Choroid plexus epithelial cell (primary cell): ENCODE results near the gene C1orf159.
"Not testable (repeated sequence)": the region's sequence is repeated elsewhere in the genome, so short reads cannot be mapped to it uniquely, and the experiment has no call there.

Experiments used
- DNase-seq: peaks from one replicate; pipeline ENCODE4 v3.0.0-alpha.2; 2010; ENCODE audit warnings: low read depth
- H3K4me3 ChIP-seq: 2 replicates; pipeline ENCODE4 v1.5.1; 2011; ENCODE audit warnings: low read depth, mild to moderate bottlenecking, control low read depth, low read length, moderate library complexity
- CTCF ChIP-seq: conservative IDR thresholded peaks from 2 replicates; pipeline ENCODE4 v1.5.1; 2011; ENCODE audit warnings: low read depth, mild to moderate bottlenecking, control low read depth, inconsistent platforms, low read length, moderate library complexity

C1orf159 gene

GRCh38 chr1:1082239-1082775, 33.6 kb downstream of the C1orf159 start:
- DNase-seq, result no peak
- no peak overlapping the region for H3K4me3 ChIP-seq

GRCh38 chr1:1081311-1082238, 34.3 kb downstream of the C1orf159 start:
- no peak overlapping the region for H3K4me3 ChIP-seq
- no peak for TF ChIP-seq CTCF
- no peak for DNase-seq

More at GRCh38 chr1:1082239-1082775, 33.6 kb downstream of the C1orf159 start:
- TF ChIP-seq CTCF, result no peak

GRCh38 chr1:1080951-1081310, 35.0 kb downstream of the C1orf159 start:
- DNase-seq, result no peak
- TF ChIP-seq CTCF, result no peak
- no peak overlapping the region for H3K4me3 ChIP-seq

- peak; percentile 28 for DNase-seq
- no peak overlapping the region for H3K4me3 ChIP-seq
- no peak for TF ChIP-seq CTCF
Measured at GRCh38 chr1:1080122-1080757, 35.6 kb downstream of the C1orf159 start.

GRCh38 chr1:1079408-1080121, 36.3 kb downstream of the C1orf159 start:
- peak; percentile 80 for DNase-seq

GRCh38 chr1:1077396-1077795, 38.5 kb downstream of the C1orf159 start:
- not testable (repeated sequence) for H3K4me3 ChIP-seq, DNase-seq

More at GRCh38 chr1:1079408-1080121, 36.3 kb downstream of the C1orf159 start:
- H3K4me3 ChIP-seq, result peak overlapping the region; percentile 13
- no peak for TF ChIP-seq CTCF
